Endometrial microvascular endothelial cells (primary cell): ENCODE results near the gene FLYWCH1. TPM values are rescaled to one million over a fixed set of nuclear protein-coding genes. Genes with fewer than 3 reads are reported as not detected.

Source experiments
- in situ Hi-C: cut with HindIII; loops from 2 replicates; pipeline ENCODE4 v1.10.0; 2017; ENCODE audit warnings: low sequenced_read_pairs, low pct_unique_long_range_greater_than_20kb; ENCODE audit errors: inconsistent ontology term
- total RNA-seq: library from RNA; depleted of rRNA; stranded (reverse); fragments of >200 nt; gene quantifications from one replicate; pipeline ENCODE4 v1.2.3, GENCODE V29; 2015; ENCODE audit errors: inconsistent ontology term

The FLYWCH1 gene
- total RNA-seq, 1 donor from 2014 or later: 42.6 TPM

DNA sequence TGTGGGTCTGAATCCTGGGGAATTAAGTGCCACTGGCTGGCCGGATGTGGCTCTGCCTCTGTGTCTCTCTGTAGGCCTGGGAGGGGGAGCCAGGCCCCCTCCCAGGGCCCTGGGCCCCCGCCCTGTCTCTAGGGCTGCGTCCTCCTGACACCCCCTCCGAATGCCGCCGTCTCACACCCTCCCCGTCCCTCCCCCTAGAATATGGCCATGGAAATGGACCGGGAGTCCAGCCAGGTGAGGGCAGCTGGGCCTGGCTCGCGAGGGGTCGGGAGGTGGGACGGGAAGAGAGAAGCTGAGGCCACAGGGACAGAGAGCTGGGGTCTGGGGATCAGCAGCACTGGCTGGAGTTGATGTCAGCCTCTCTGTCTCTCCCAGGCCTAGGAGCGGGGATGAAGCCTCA lies 84.6 kb downstream of the FLYWCH1 start:
- in situ Hi-C loops: no loop called here

DNA sequence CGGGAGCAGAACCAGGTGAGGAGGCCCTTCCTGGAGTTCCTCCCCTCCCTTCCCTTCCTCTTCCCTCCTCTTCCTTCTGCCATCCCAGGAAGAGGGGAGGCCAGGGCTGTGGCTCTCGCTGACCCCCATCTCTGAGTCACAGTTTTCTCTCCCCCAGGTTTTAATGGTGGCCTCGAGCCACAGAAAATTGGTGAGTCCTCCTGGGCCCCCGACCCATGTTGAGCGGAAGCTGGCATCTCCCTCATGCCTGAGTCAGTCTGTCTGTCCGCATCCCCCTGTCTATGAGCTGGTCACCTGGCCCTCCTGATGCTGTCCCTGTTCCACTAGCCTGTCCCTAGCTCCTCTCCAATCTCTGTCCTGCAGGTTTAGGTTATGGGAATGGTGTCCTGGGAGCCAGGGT lies 88.2 kb downstream of the FLYWCH1 start:
- in situ Hi-C loops: no loop called here

DNA sequence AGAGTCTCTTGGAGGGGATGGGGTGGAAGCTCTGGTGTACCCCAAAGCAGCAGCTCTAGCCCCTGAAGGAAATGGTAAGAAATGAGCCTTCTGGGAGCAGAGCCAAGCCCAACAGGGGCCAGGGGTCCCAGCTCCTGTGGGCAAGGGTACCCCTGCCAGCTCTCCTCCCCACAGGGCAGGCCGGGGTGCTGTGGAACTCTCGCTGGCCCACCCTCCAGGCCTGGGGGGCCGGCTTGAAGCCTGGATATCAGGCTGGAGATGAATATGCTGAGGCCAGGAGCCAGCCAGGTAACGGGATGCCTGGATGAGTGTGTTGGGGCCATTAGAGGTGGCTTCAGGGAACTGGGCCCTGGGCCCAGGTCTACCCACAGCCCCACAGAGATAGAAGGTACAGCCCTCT lies 88.8 kb downstream of the FLYWCH1 start:
- in situ Hi-C loops: no loop called here

Other genes with a start within 250 kb of the FLYWCH1 start
- gene KCTD5, start 229.4 kb upstream of the FLYWCH1 start, total RNA-seq: 34.8 TPM
- not detected for gene PRSS27, start 191.7 kb upstream of the FLYWCH1 start, total RNA-seq
- gene SRRM2, start 159.3 kb upstream of the FLYWCH1 start, total RNA-seq: 69.5 TPM
- 108 TPM for gene ELOB, start 134.7 kb upstream of the FLYWCH1 start, total RNA-seq
- gene PRSS33, start 124.4 kb upstream of the FLYWCH1 start, total RNA-seq: not detected
- gene PRSS41, start 113.5 kb upstream of the FLYWCH1 start, total RNA-seq: not detected
- gene PRSS21, start 94.7 kb upstream of the FLYWCH1 start, total RNA-seq: 1.0 TPM
- not detected for gene ZG16B, start 81.6 kb upstream of the FLYWCH1 start, total RNA-seq
- not detected for gene PRSS22, start 53.8 kb upstream of the FLYWCH1 start, total RNA-seq
- 44.1 TPM for gene FLYWCH2, start 28.7 kb upstream of the FLYWCH1 start, total RNA-seq
- gene KREMEN2, start 52.3 kb downstream of the FLYWCH1 start, total RNA-seq: not detected
- gene PAQR4, start 57.4 kb downstream of the FLYWCH1 start, total RNA-seq: 27.3 TPM
- 32.3 TPM for gene PKMYT1, start 68.5 kb downstream of the FLYWCH1 start, total RNA-seq
- not detected for gene CLDN9, start 101.0 kb downstream of the FLYWCH1 start, total RNA-seq
- gene CLDN6, start 106.3 kb downstream of the FLYWCH1 start, total RNA-seq: not detected
- gene TNFRSF12A, start 108.4 kb downstream of the FLYWCH1 start, total RNA-seq: 263 TPM
- gene HCFC1R1, start 112.0 kb downstream of the FLYWCH1 start, total RNA-seq: 13.2 TPM
- gene THOC6, start 112.1 kb downstream of the FLYWCH1 start, total RNA-seq: 23.8 TPM
- not detected for gene BICDL2, start 125.0 kb downstream of the FLYWCH1 start, total RNA-seq
- not detected for gene MMP25, start 134.6 kb downstream of the FLYWCH1 start, total RNA-seq
- 364 TPM for gene IL32, start 153.7 kb downstream of the FLYWCH1 start, total RNA-seq
- gene ZSCAN10, start 187.4 kb downstream of the FLYWCH1 start, total RNA-seq: not detected
- gene ZNF205, start 200.7 kb downstream of the FLYWCH1 start, total RNA-seq: 16.2 TPM
- gene ZNF213, start 223.1 kb downstream of the FLYWCH1 start, total RNA-seq: 3.5 TPM